Chondrocyte (in vitro differentiated cells): ENCODE measurements around the gene PEPD. TPM values are rescaled to one million over a fixed set of nuclear protein-coding genes. Genes with fewer than 3 reads are reported as not detected.

Experiments used
- DNase-seq: peaks from one replicate; pipeline ENCODE4 v3.0.0; 2021; ENCODE audit warnings: mixed read lengths, low spot score
- H3K27ac Mint-ChIP-seq: one replicate; pipeline ENCODE4 v1.8.0; 2021; ENCODE audit warnings: mild to moderate bottlenecking, moderate library complexity, mixed read lengths; ENCODE audit not compliant: unreplicated experiment
- H3K27me3 Mint-ChIP-seq: 2 replicates; pipeline ENCODE4 v1.8.0; 2021; ENCODE audit warnings: low read depth, mixed read lengths
- H3K36me3 Mint-ChIP-seq: 2 replicates; pipeline ENCODE4 v1.8.0; 2021; ENCODE audit warnings: low read depth, mixed read lengths
- H3K4me1 Mint-ChIP-seq: 2 replicates; pipeline ENCODE4 v1.8.0; 2021; ENCODE audit warnings: low read depth, mild to moderate bottlenecking, mixed read lengths
- H3K4me3 Mint-ChIP-seq: one replicate; pipeline ENCODE4 v1.8.0; 2021; ENCODE audit warnings: mild to moderate bottlenecking, moderate library complexity, mixed read lengths; ENCODE audit not compliant: unreplicated experiment
- H3K9me3 Mint-ChIP-seq: 2 replicates; pipeline ENCODE4 v1.8.0; 2021; ENCODE audit warnings: low read depth, mixed read lengths
- CTCF ChIP-seq: fragments of 200-600 bp; sonication (generic); IDR thresholded peaks from 2 replicates; pipeline ENCODE4 v1.5.0; 2021; ENCODE audit warnings: antibody characterized with exemption, mild to moderate bottlenecking, moderate library complexity
- total RNA-seq: library from RNA; stranded (reverse); gene quantifications from 3 replicates; pipeline ENCODE4 v1.2.1, GENCODE V29; 2021

PEPD gene
- total RNA-seq, 1 donor from 2014 or later: 55.6 TPM

GRCh38 chr19:33408538-33409434, 112.8 kb downstream of the PEPD start:
- H3K27me3 Mint-ChIP-seq: no peaks in the 10 kb centered on the region
- H3K4me1 Mint-ChIP-seq: no peaks in the 10 kb centered on the region
- no peaks in the 10 kb centered on the region for H3K9me3 Mint-ChIP-seq
- H3K36me3 Mint-ChIP-seq: no peaks in the 10 kb centered on the region
- DNase-seq: peak; percentile 56
- H3K4me3 Mint-ChIP-seq: no peak overlapping the region
- no peak for TF ChIP-seq CTCF
- no peak overlapping the region for H3K27ac Mint-ChIP-seq

- Mint-ChIP-seq H3K4me1 (no peaks in the 10 kb centered on the region), H3K9me3 (no peaks in the 10 kb centered on the region), H3K4me3 (no peak overlapping the region), H3K27ac (no peak overlapping the region), H3K36me3 (no peaks in the 10 kb centered on the region), H3K27me3 (no peaks in the 10 kb centered on the region)
- DNase-seq: peak; percentile 87
- TF ChIP-seq CTCF: no peak
These were observed 113.5 kb downstream of the PEPD start for GRCh38 chr19:33408116-33408515.

GRCh38 chr19:33407716-33408115, 113.9 kb downstream of the PEPD start:
- DNase-seq: peak; percentile 81
- no peak overlapping the region for H3K4me3 Mint-ChIP-seq
- no peaks in the 10 kb centered on the region for H3K4me1 Mint-ChIP-seq
- TF ChIP-seq CTCF: no peak
- H3K27ac Mint-ChIP-seq: no peak overlapping the region
- H3K9me3 Mint-ChIP-seq: no peaks in the 10 kb centered on the region
- H3K36me3 Mint-ChIP-seq: no peaks in the 10 kb centered on the region
- H3K27me3 Mint-ChIP-seq: no peaks in the 10 kb centered on the region

- Mint-ChIP-seq H3K27me3 (no peaks in the 10 kb centered on the region), H3K27ac (no peak overlapping the region), H3K9me3 (no peaks in the 10 kb centered on the region), H3K36me3 (no peaks in the 10 kb centered on the region), H3K4me3 (no peak overlapping the region), H3K4me1 (no peaks in the 10 kb centered on the region)
- peak; percentile 86 for DNase-seq
- peak; percentile 70 for TF ChIP-seq CTCF
These were observed 114.4 kb downstream of the PEPD start for GRCh38 chr19:33407140-33407551.

GRCh38 chr19:33406521-33407139, 115.0 kb downstream of the PEPD start:
- H3K9me3 Mint-ChIP-seq: no peaks in the 10 kb centered on the region
- TF ChIP-seq CTCF: peak; percentile 94
- DNase-seq: peak; percentile 88
- no peaks in the 10 kb centered on the region for H3K4me1 Mint-ChIP-seq
- H3K4me3 Mint-ChIP-seq: no peak overlapping the region
- H3K27ac Mint-ChIP-seq: no peak overlapping the region
- no peaks in the 10 kb centered on the region for H3K36me3 Mint-ChIP-seq
- no peaks in the 10 kb centered on the region for H3K27me3 Mint-ChIP-seq
